A549 treated with AZD2906 at 1 μM for 4 hours (cell line): ENCODE data around the gene BTN2A1. TPM values are rescaled to one million over a fixed set of nuclear protein-coding genes. Genes with fewer than 3 reads are reported as not detected.

Source experiments
- total RNA-seq: library from RNA; stranded (reverse); fragments of 200-300 nt; extraction: Qiagen RNA extraction; gene quantifications from 5 replicates; pipeline ENCODE4 v1.2.3, GENCODE V29; 2022

BTN2A1 gene
- total RNA-seq = 15.3 to 22.7 TPM (median 18.6 TPM) in 5 replicates

DNA sequence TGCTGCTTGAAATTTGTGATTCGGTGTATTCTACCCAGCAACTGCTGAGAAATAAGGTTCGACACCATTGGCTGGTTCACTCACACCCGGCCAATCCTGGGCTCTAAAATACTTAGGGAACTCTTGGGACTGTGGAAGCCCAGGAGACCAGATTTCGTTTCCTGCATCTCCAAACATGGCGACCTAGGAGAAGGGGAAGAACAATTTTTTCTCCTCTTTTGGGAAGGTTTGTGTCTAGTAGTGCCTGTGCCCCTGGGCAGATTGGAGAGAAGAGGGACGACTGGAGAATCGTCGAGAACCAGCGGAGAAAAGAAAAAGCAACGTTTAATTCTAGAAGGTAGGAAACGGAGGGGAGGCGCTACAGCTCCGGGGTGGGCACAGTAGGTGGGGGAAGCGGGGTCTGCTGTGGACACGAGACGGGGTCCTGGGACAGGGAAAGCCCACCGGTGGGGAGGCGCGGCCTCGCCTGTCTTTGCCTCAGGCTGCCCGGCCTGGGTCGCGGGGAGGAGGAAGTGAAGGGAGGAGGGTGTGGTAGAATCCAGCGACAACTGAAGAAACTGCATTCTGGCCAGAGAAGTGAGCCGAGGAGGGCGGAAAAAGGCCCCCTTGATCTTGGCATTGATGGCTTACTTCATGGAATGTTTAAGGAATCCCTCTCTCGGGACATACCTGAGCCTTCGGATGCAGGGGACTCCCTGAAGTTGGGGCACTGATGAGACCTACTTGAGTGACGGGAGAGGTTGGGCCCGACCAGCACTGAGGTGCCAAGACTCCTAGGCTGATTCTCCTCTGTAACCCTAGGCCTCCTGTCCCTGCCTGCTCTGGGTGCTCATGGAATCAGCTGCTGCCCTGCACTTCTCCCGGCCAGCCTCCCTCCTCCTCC is at the start of gene BTN2A1:
TSS of gene BTN2A1 (plus strand) at position 150 of the 883 bp plus-strand sequence. CDS start at position 832, 682 bp downstream.

DNA sequence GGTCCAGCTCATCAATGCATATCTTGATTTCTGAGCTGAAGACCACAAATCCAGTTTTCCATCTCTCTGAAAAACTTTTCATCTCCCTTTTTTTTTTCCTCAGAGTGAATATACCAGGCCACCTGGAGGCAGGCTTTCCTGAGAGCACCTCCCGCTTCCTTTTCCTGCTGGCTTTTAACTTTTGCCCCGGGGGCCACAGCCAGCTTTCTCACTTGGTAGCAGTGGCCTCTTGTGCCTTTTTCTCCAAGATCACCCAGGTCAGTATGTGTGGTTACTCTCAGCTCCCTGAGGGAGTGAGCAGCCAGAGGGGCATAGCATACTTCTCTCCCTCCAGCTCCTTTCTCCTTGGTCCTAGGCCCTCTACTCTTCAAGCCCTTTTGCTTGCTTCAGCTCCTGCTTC is 42.3 kb downstream of the BTN2A1 start, which contains the start of gene BTN1A1:
TSS of gene BTN1A1 (plus strand) at position 202 of the 400 bp plus-strand sequence. CDS start 984 bp downstream, outside the sequence.

Other genes with a start within 250 kb of the BTN2A1 start
- gene BTN3A2, start 92.8 kb upstream of the BTN2A1 start, total RNA-seq = 2.4 to 3.9 TPM (median 2.9 TPM) in 5 replicates
- gene BTN2A2, start 74.8 kb upstream of the BTN2A1 start, total RNA-seq = 4.6 to 6.5 TPM (median 6.3 TPM) in 5 replicates
- gene BTN3A1, start 55.7 kb upstream of the BTN2A1 start, total RNA-seq = 2.1 to 3.1 TPM (median 2.3 TPM) in 5 replicates
- gene BTN3A3, start 17.5 kb upstream of the BTN2A1 start, total RNA-seq = 0.53 to 0.68 TPM (median 0.61 TPM) in 5 replicates
- not detected in 5 replicates for gene BTN1A1, start 42.3 kb downstream of the BTN2A1 start, total RNA-seq
- gene HMGN4, start 80.4 kb downstream of the BTN2A1 start, total RNA-seq = 66.2 to 92.8 TPM (median 78.4 TPM) in 5 replicates
- 12.4 to 13.8 TPM (median 13.7 TPM) in 5 replicates for gene ABT1, start 139.0 kb downstream of the BTN2A1 start, total RNA-seq
- 3.8 to 6.6 TPM (median 5.2 TPM) in 5 replicates for gene ZNF322, start 201.8 kb downstream of the BTN2A1 start, total RNA-seq